ENCODE results near the gene SARS2.

GRCh38 chr19:38878575-38879399, 51.8 kb downstream of the SARS2 start:
- TF ChIP-seq CTCF (IDR thresholded peaks at IDR 0.05) (no peak), POLR2A (IDR thresholded peaks at IDR 0.05) (no peak), EP300 (IDR thresholded peaks at IDR 0.05) (no peak)

Measured in ovary (tissue), 3 donors.